Sigmoid colon (tissue), 7 donors: Measurements from ENCODE around the gene IRF7. TPM values are rescaled to one million over a fixed set of nuclear protein-coding genes. Genes with fewer than 3 reads are reported as not detected.
A peak's percentile ranks its signal among the peaks of the same experiment; 100 is the strongest.

ENCODE experiments used
- DNase-seq: peaks from one replicate; pipeline ENCODE4 v3.0.0-alpha.2; 2019
- H3K27ac ChIP-seq, 4 donors: fragments of 200-600 bp; sonication (generic); one replicate each; pipeline ENCODE4 v1.5.1; 2016 to 2019; ENCODE audit warnings: mild to moderate bottlenecking in 1 of 4
- H3K27me3 ChIP-seq, 3 donors: fragments of 200-600 bp; sonication (generic); one replicate each; pipeline ENCODE4 v1.5.1; 2019; ENCODE audit warnings: mild to moderate bottlenecking in 1 of 3
- H3K36me3 ChIP-seq, 4 donors: fragments of 200-600 bp; sonication (generic); one replicate each; pipeline ENCODE4 v1.5.1; 2016 to 2019
- H3K4me1 ChIP-seq, 4 donors: fragments of 200-600 bp; sonication (generic); one replicate each; pipeline ENCODE4 v1.5.1; 2017 to 2019
- H3K4me3 ChIP-seq, 4 donors: fragments of 200-600 bp; sonication (generic); one replicate each; pipeline ENCODE4 v1.5.1; 2017 to 2019; ENCODE audit warnings: mild to moderate bottlenecking in 2 of 4, moderate library complexity in 1 of 4
- H3K9me3 ChIP-seq, 4 donors: fragments of 200-600 bp in 3 of 4; sonication (generic) in 3 of 4; one replicate each; pipeline versions ENCODE4 v1.5.1 to v1.6.1; 2013 to 2019
- EP300 ChIP-seq, 4 donors: sonication (generic); formaldehyde crosslinking; IDR thresholded peaks; one replicate each; pipeline ENCODE4 v1.6.1; 2017; ENCODE audit warnings: antibody characterized with exemption in 4 of 4
- POLR2A ChIP-seq, 2 donors: fragments of 450-650 bp; IDR thresholded peaks; one replicate each; pipeline ENCODE4 v1.6.1; 2016; ENCODE audit warnings: antibody characterized with exemption in 2 of 2, mild to moderate bottlenecking in 2 of 2, moderate library complexity in 2 of 2
- POLR2AphosphoS5 ChIP-seq, 4 donors: sonication (generic); formaldehyde crosslinking; IDR thresholded peaks; one replicate each; pipeline ENCODE4 v1.6.1; 2017; ENCODE audit warnings: antibody characterized with exemption in 4 of 4
- WGBS, 2 donors: extraction: QIAGEN DNeasy Blood & Tissue Kit; methylation state at CpG; one replicate each; pipeline ENCODE4 v1.1.7; 2013; 5-methylcytosine and 5-hydroxymethylcytosine counted together
- intact Hi-C: fragments of 100-400 bp; cut with DNase I; formaldehyde crosslinking; loops from one replicate; pipeline ENCODE4 v1.15.1; 2023
- polyA plus RNA-seq, 3 donors: library from polyadenylated mRNA; stranded (reverse); fragments of 200-250 nt; gene quantifications; one replicate each; pipeline ENCODE4 v1.2.3, GENCODE V29; 2013
- total RNA-seq, 4 donors: library from RNA; depleted of rRNA; stranded (reverse); fragments of >200 nt; gene quantifications; one replicate each; pipeline ENCODE4 v1.1.0, GENCODE V29; 2016
- TF ChIP-seq, protein P1 (sequence below), 4 experiments: fragments of 450-650 bp in 3 of 4; fragments of 200-600 bp in 1 of 4; IDR thresholded peaks; one replicate each; pipeline ENCODE4 v1.5.1; 2016 to 2019; ENCODE audit warnings: antibody characterized with exemption in 4 of 4, mild to moderate bottlenecking in 3 of 4, moderate library complexity in 2 of 4
- donor health status: healthy with polysubstance abuse.
- donor health status: Bipolar disorder and iron deficiency.
- donor health status: healthy.

Gene IRF7
- total and polyA plus RNA-seq, 7 donors: 8.6 to 73.9 (median 16.1) TPM

DNA sequence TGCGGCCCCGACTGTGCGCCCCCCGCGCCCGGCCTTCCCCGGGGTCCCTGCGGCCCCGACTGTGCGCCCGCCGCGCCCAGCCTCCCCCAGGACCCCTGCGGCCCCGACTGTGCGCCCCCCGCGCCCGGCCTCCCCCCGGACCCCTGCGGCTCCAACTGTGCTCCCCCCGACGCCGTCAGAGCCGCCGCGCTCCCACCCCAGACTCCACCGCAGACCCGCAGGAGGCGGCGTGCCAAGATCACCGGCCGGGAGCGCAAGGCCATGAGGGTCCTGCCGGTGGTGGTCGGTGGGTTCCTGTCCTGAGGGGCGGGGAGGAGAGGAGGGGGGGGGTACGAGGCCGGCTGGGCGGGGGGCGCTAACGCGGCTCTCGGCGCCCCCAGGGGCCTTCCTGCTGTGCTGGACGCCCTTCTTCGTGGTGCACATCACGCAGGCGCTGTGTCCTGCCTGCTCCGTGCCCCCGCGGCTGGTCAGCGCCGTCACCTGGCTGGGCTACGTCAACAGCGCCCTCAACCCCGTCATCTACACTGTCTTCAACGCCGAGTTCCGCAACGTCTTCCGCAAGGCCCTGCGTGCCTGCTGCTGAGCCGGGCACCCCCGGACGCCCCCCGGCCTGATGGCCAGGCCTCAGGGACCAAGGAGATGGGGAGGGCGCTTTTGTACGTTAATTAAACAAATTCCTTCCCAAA is 24.4 kb upstream of the IRF7 start:
- WGBS, 2 donors: 26 to 67% methylated on average over 69 of the region's 69 CpGs
- H3K27ac ChIP-seq: no peak overlapping the region
- peaks cover 0 to 33% (median 2%) of the 10 kb centered on the region in 4 donors for H3K36me3 ChIP-seq
- H3K27me3 ChIP-seq: peaks cover 8 to 42% (median 11%) of the 10 kb centered on the region in 3 donors
- no peak overlapping the region for H3K4me3 ChIP-seq
- intact Hi-C loops: no loop called here
- no peak for DNase-seq
- H3K9me3 ChIP-seq: no peaks in the 10 kb centered on the region
- TF ChIP-seq POLR2A (IDR thresholded peaks at IDR 0.05) (no peak), POLR2AphosphoS5 (IDR thresholded peaks at IDR 0.05) (no peak), EP300 (IDR thresholded peaks at IDR 0.05) (no peak)
- TF ChIP-seq, protein P1, sequence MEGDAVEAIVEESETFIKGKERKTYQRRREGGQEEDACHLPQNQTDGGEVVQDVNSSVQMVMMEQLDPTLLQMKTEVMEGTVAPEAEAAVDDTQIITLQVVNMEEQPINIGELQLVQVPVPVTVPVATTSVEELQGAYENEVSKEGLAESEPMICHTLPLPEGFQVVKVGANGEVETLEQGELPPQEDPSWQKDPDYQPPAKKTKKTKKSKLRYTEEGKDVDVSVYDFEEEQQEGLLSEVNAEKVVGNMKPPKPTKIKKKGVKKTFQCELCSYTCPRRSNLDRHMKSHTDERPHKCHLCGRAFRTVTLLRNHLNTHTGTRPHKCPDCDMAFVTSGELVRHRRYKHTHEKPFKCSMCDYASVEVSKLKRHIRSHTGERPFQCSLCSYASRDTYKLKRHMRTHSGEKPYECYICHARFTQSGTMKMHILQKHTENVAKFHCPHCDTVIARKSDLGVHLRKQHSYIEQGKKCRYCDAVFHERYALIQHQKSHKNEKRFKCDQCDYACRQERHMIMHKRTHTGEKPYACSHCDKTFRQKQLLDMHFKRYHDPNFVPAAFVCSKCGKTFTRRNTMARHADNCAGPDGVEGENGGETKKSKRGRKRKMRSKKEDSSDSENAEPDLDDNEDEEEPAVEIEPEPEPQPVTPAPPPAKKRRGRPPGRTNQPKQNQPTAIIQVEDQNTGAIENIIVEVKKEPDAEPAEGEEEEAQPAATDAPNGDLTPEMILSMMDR (IDR thresholded peaks at IDR 0.05): no peak
- peaks cover 0 to 34% (median 32%) of the 10 kb centered on the region in 4 donors for H3K4me1 ChIP-seq

DNA sequence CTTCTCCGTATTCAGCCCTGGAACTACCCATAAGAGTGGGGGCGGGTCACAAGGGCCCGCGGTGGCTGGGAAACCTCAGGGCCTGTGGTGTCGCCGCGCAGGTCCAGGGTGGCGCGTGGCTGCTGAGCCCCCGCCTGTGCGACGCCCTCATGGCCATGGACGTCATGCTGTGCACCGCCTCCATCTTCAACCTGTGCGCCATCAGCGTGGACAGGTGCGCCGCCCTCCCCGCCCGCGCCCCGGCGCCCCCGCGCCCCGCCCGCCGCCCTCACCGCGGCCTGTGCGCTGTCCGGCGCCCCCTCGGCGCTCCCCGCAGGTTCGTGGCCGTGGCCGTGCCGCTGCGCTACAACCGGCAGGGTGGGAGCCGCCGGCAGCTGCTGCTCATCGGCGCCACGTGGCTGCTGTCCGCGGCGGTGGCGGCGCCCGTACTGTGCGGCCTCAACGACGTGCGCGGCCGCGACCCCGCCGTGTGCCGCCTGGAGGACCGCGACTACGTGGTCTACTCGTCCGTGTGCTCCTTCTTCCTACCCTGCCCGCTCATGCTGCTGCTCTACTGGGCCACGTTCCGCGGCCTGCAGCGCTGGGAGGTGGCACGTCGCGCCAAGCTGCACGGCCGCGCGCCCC is 23.7 kb upstream of the IRF7 start:
- WGBS, 2 donors: 8 to 11% methylated on average over 80 of the region's 80 CpGs
- Histone ChIP-seq H3K4me1 (peaks cover 0 to 34% (median 32%) of the 10 kb centered on the region in 4 donors), H3K36me3 (peaks cover 0 to 32% (median 2%) of the 10 kb centered on the region in 4 donors), H3K9me3 (no peaks in the 10 kb centered on the region), H3K27ac (no peak overlapping the region), H3K27me3 (peaks cover 8 to 42% (median 11%) of the 10 kb centered on the region in 3 donors), H3K4me3 (no peak overlapping the region)
- no peak for DNase-seq
- intact Hi-C loops: no loop called here
- TF ChIP-seq, protein P1 (IDR thresholded peaks at IDR 0.05): no peak
- TF ChIP-seq POLR2A (IDR thresholded peaks at IDR 0.05) (no peak), POLR2AphosphoS5 (IDR thresholded peaks at IDR 0.05) (no peak), EP300 (IDR thresholded peaks at IDR 0.05) (no peak)

DNA sequence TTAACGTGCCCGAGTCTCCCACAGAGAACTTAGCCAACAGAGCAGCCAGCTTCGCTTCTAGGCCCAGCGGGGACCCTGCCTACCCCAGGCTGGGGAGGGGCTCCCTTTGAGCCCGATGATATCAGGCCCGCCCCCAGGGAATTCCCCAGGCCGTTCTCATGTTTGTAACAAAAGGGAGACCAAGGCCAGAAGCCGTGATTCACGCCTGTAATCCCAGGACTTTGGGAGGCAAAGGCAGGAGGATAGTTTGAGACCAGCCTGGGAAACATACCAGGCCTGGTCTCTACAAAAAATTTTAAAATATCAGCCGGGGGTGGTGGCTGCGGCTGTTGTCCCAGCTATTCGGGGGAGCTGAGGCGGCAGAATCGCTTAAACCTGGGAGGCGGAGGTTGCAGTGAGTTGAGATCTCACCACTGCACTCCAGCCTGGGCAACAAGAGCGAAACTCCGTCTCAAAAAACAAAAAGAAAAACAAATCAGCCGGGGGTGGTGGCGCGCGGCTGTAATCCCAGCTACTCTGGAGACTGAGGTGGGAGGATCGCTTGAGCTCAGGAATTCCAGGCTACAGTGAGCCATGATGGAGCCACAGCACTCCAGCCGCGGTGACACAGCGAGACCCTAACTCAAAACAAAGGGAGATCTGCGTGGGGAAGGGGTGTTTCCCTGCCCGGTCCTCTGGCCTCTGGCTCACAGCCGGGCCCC is 23.0 kb upstream of the IRF7 start:
- no peaks in the 10 kb centered on the region for H3K9me3 ChIP-seq
- H3K4me3 ChIP-seq: no peak overlapping the region
- peaks cover 8 to 42% (median 11%) of the 10 kb centered on the region in 3 donors for H3K27me3 ChIP-seq
- TF ChIP-seq EP300 (IDR thresholded peaks at IDR 0.05) (no peak), POLR2AphosphoS5 (IDR thresholded peaks at IDR 0.05) (no peak), POLR2A (IDR thresholded peaks at IDR 0.05) (no peak)
- TF ChIP-seq, protein P1 (IDR thresholded peaks at IDR 0.05): no peak
- WGBS, 2 donors: 71 to 74% methylated on average over 28 of the region's 28 CpGs
- no peak overlapping the region for H3K27ac ChIP-seq
- peaks cover 0 to 34% (median 32%) of the 10 kb centered on the region in 4 donors for H3K4me1 ChIP-seq
- intact Hi-C loops: no loop called here
- H3K36me3 ChIP-seq: peaks cover 0 to 25% (median 2%) of the 10 kb centered on the region in 4 donors
- DNase-seq: no peak

DNA sequence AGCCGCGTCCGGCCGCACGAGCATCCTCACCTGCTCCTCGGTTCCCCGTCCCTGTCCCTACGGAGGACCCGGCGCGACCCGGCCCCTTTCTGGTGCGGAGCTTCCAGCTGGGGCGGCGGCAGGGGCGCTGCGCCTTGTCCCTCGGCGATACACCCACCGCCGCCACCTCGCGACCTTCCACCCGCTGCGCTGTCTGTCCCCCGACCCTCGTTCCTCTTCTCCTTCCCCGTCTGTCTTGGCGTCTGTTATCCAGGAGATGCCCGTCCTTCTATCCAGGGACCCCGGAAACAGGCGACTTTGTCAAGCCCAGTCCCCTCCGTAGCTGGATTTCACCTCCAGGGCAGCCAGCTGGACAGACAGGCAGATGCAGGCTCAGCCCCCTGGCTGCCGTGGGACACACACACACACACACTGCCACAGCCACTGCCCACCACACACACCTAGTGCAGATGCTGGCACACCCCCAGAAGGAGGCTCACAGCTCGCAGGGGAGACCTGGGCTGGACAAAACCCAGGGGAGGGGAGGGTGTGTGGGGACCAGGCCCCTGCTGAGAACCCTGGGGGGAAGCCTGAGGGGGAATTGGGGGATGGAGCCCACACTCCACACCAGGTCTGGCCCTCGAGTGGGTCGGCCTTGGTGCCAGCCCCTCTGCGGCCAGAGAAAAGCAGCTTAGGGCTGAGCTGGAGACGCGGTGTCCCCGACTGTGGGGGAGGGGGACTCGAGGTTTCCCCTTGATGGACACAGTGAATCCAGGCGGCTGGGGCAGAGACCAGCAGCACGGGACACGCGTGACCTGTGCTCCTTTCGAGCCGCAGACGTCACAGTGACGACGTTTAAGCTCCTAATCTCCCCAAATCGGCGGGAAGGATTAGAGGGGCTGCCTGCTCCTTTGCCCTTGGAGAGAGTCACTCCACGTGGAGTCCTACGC is 22.1 kb upstream of the IRF7 start:
- H3K9me3 ChIP-seq: no peaks in the 10 kb centered on the region
- intact Hi-C loops: no loop called here
- no peak for DNase-seq
- peaks cover 0 to 34% (median 32%) of the 10 kb centered on the region in 4 donors for H3K4me1 ChIP-seq
- peaks cover 0 to 22% (median 2%) of the 10 kb centered on the region in 4 donors for H3K36me3 ChIP-seq
- H3K27ac ChIP-seq: no peak overlapping the region
- peaks cover 8 to 42% (median 11%) of the 10 kb centered on the region in 3 donors for H3K27me3 ChIP-seq
- peak overlapping the region in 3 of 4 donors; percentile 16 to 40 (median 38) for H3K4me3 ChIP-seq
- TF ChIP-seq POLR2A (IDR thresholded peaks at IDR 0.05) (no peak), POLR2AphosphoS5 (IDR thresholded peaks at IDR 0.05) (no peak), EP300 (IDR thresholded peaks at IDR 0.05) (no peak)
- TF ChIP-seq, protein P1 (IDR thresholded peaks at IDR 0.05): no peak
- WGBS, 2 donors: 37 to 48% methylated on average over 55 of the region's 55 CpGs
